HG03354 (cell line): ENCODE measurements around the gene GDPD5.

Source experiments
- ATAC-seq: cut with Tn5 transposase; IDR thresholded peaks from one replicate; pipeline ENCODE4 v1.9.1; 2021; ENCODE audit warnings: mild to moderate bottlenecking; ENCODE audit not compliant: unreplicated experiment, poor library complexity, severe bottlenecking

Gene GDPD5

GRCh38 chr11:75477614-75477935 lies 48.2 kb downstream of the GDPD5 start:
- ATAC-seq, result no peak

GRCh38 chr11:75476739-75477613 lies 48.8 kb downstream of the GDPD5 start:
- ATAC-seq, result no peak

DNA sequence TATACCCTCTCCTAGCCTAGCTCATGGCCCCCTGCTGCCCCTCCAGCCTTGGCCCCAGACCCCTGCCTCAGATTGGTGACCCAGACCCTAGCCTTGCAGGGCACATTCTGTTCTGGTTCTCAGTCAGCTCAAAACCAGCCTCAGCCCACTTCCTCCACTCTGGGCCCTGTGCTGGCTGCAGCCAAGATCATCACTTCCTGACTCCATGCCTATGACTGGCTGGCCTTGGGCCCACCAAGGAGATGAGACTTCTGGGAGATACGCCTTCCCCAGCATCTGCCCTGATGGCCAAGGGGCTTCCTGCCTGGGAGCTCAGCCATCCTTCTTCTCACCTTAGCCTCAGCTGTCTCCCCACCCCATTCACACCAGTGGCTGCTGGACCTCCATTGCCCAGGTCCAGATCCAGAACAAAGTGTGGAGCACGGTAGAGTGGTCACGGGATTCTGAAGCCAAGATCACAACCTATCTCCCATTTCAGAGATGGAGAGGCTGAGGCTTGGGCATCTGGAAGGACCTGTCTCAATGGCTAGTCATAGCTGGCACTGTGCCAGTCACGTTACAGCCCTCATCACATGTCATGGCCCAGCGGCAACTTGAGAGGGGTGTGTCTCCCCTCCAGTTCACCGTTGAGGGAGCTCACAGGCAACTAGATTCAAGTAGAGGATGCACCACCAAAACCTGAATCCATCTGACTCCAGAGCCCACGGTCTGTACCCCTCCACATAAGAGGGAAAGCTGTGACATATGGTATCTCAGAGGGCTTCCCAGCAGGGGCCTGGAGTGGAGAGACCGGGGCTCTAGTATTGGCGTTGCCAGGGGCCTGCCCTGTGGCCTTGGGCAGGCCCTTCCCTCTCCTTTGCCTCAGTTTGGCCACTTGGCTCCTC lies 49.7 kb downstream of the GDPD5 start:
- ATAC-seq, result no peak

GRCh38 chr11:75474878-75475766 lies 50.6 kb downstream of the GDPD5 start:
- ATAC-seq, result peak; percentile 50

- ATAC-seq, result no peak
Observed at GRCh38 chr11:75474240-75474639, 51.5 kb downstream of the GDPD5 start.

GRCh38 chr11:75473684-75474083 lies 52.1 kb downstream of the GDPD5 start:
- no peak for ATAC-seq

DNA sequence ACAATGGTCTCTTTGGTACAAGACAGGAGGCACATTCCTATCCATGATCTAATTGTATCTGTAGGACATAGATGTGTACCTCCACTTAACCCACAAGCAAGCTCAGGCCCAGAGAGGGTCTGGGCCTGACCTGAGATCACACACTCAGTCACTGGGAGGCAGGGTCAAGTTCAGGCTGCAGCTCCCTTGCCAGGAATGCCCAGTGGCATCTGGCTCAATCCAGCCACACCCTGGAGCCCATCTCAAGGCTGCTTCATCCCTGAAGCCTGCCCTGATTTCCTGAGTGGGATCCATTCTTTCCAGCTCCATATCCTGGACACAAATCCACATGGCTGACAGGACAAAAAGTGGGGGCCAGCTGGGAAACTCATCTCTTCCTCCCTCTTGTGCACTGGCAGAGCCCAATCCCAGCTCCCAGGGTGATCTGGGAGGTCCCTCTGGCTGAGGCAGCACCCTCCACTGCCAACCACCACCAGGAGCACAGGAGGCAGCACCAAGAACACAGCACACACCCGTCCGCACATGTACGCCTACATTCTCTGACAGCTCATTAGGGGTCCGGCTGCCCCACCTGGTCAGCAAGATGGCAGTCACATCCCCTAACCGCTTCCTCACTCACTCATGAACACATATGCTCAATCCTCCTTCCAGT lies 53.5 kb downstream of the GDPD5 start:
- ATAC-seq, result no peak

DNA sequence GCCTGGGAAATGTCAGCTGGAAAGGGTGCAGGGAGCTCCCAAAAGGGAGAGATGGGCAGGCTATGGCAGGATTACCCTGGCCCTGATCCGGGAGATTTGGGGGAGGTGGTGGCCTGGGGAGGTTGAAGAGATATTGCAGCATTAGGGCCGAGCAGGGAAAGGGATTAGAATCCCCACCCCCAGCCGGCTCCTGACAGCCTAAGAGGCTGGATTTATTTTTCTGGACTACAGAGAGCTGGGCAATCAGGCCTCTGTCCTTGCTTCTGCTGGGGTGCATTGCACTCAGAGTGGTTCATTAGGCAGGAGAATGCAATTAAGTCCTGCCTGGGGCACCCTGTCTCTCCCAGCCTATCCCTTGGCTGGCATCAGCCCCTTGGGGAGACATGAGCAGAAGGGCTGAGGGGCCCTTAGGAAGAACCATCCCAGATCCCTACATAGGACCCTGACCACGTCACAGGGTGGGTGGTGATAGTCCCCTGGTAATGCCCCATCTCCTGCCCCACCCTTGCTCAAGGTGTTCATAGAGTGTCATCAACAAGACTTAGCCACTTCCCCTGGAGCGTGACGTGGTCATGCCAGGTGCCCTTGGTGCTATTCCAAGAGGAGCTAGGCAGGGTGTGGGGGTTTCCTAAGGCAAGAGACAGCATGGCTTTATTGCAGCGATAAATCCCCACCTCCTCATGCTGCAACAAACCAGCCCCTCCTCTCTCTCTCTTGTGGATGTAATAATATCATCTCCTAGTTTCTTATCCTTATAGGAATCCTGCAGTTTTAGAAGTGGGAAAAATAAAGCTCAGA lies 54.4 kb downstream of the GDPD5 start:
- ATAC-seq, result no peak

DNA sequence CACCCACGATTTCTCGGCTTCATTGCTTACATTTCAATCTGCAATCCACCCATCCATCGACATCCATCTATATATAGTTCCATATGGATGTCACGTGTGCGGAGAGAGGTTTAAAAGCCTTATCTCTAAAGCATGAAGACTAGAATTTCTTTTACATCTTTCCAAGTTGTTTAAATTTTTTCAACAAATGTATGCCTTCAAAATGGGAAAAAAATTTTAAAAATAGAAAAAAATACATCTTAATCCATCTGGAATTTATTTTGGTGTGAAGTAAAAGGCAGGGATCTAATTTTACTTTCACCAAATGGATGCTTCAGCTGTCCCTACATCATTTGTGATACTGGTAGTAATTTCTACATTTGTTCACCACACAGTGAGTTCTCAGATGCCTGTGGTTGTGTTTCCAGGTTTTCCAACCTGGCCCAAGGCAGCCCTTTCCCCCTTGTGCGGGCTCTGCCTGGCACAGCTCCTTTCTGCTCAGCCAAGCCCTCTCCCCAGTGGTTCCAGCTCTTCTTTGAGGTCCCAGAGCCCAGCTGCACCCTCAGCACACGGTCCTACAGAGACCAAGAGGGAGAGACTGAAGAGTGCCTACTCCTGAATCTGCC lies 55.2 kb downstream of the GDPD5 start:
- no peak for ATAC-seq

GRCh38 chr11:75469785-75470405 lies 55.8 kb downstream of the GDPD5 start:
- no peak for ATAC-seq

DNA sequence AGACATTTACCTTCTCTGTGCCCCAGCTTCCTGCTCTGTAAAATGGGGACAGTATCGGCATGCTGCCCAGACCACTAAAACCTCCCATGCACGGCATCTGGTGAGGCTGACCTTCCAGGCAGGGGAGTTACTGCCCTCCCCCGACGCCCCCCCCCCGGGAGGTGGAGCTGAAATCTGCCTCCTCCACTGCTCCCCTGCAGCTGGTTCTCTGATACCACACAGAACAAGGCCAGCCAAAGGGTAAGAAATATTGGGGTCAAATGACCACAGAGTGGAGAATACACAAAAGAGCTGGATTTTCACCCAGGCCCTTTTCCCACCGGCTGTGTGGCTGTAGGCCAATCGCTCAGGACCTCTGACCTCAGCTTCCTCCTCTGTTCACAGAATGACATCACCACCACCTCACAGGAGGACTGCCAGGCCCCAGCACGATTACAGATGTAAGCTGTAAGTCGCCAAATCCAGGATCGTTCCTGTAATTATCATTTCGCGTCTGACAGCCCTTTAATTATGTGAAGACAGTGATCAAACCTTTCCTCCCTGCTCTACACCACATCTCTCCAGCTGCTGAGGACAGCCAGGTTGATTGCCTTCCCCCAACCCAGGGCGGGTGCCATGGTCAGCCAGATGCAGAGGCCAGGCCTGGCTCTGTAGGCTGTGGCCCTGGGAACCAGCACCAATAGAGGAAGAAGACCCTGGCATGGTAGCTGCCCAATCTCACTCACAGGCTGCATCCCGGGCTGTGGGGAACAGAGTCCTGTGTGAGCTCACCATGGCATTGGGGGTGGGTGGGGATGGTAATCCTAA lies 57.0 kb downstream of the GDPD5 start:
- ATAC-seq, result no peak

- ATAC-seq, result no peak
Observed at GRCh38 chr11:75467881-75468280, 57.9 kb downstream of the GDPD5 start.

- no peak for ATAC-seq
Observed at GRCh38 chr11:75467311-75467710, 58.4 kb downstream of the GDPD5 start.

- ATAC-seq, result no peak
Observed at GRCh38 chr11:75465701-75466531, 59.8 kb downstream of the GDPD5 start.

DNA sequence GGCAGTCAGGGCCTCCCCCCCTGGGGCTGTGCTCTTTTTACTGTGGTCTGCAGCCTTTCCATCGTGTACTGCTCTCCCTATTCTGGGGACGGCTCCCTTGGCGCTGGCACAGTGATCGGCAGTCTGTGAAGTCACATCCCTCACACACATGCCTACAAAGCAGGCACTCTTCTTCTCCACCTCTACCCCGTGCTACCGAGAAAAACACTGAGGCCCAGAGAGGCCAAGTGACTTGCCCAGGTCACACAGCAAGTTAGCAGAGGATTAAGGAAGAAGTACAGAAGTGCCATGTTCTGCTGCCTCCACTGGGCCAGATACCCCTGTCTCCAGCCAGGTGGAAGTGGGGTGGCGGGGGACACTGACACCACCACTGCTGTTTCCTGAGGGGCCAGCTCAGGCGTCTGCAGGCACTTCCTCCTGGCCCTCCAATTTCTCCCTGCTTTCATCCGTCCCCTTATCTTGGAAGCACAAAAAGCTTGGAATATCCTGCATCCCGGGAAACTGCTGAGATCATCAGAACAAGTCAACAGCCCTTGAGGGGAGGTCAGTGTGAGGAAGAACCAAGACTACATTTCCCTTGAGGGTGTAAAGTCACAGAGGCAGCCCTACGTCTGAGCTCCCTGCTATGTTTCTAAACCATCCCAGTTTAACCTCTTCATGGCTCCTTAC lies 62.5 kb downstream of the GDPD5 start:
- ATAC-seq, result no peak

GRCh38 chr11:75462117-75462653 lies 63.6 kb downstream of the GDPD5 start:
- ATAC-seq, result no peak
